Measurements from ENCODE around the gene ZDHHC1. TPM values are rescaled to one million over a fixed set of nuclear protein-coding genes. Genes with fewer than 3 reads are reported as not detected.

The ZDHHC1 gene
- total and polyA plus RNA-seq, 3 experiments from 2014 or later: 0.60 to 1.3 (median 1.3) TPM

- peaks cover 2 to 13% (median 12%) of the 10 kb centered on the region in 3 donors for H3K4me1 Mint-ChIP-seq
- no peak overlapping the region for H3K4me3 Mint-ChIP-seq
- Histone ChIP-seq H3K4me1 (ENCODE audit: insufficient read depth, low read length) (peaks cover 4% of the 10 kb centered on the region), H3K4me3 (ENCODE audit: low read length) (no peak overlapping the region), H3K9me3 (ENCODE audit: low read length) (no peaks in the 10 kb centered on the region), H3K27me3 (ENCODE audit: insufficient read depth, low read length, poor library complexity, severe bottlenecking) (no peaks in the 10 kb centered on the region), H3K27ac (ENCODE audit: low read depth, low read length) (no peak overlapping the region), H3K36me3 (ENCODE audit: insufficient read depth, low read length) (no peaks in the 10 kb centered on the region)
- ChIA-PET POLR2A (no interaction called here), CTCF (no interaction called here)
- no peak for DNase-seq
- peaks cover 16 to 27% of the 10 kb centered on the region in 2 donors for H3K27me3 Mint-ChIP-seq
- H3K27ac Mint-ChIP-seq: no peak overlapping the region
- H3K36me3 Mint-ChIP-seq: no peaks in the 10 kb centered on the region
- no peaks in the 10 kb centered on the region for H3K9me3 Mint-ChIP-seq
Observed at GRCh38 chr16:67411339-67411738, 4.9 kb downstream of the ZDHHC1 start.

- H3K9me3 Mint-ChIP-seq: no peaks in the 10 kb centered on the region
- POLR2A ChIA-PET: no interaction called here
Observed at GRCh38 chr16:67409631-67410030, 6.6 kb downstream of the ZDHHC1 start.

GRCh38 chr16:67407788-67408452, 8.4 kb downstream of the ZDHHC1 start:
- POLR2A ChIA-PET: no interaction called here
- Histone ChIP-seq H3K9me3 (ENCODE audit: low read length) (no peaks in the 10 kb centered on the region), H3K27me3 (ENCODE audit: insufficient read depth, low read length, poor library complexity, severe bottlenecking) (no peaks in the 10 kb centered on the region), H3K4me3 (ENCODE audit: low read length) (no peak overlapping the region), H3K27ac (ENCODE audit: low read depth, low read length) (no peak overlapping the region), H3K36me3 (ENCODE audit: insufficient read depth, low read length) (no peaks in the 10 kb centered on the region), H3K4me1 (ENCODE audit: insufficient read depth, low read length) (no peaks in the 10 kb centered on the region)
- no peaks in the 10 kb centered on the region for H3K4me1 Mint-ChIP-seq
- DNase-seq: no peak
- no peaks in the 10 kb centered on the region for H3K9me3 Mint-ChIP-seq
- peaks cover 10 to 18% of the 10 kb centered on the region in 2 donors for H3K27me3 Mint-ChIP-seq
- peak overlapping the region in 1 of 8 donors; percentile 1 for H3K27ac Mint-ChIP-seq
- no peaks in the 10 kb centered on the region for H3K36me3 Mint-ChIP-seq
- CTCF ChIA-PET: interaction anchor here (1.3 to 1.4 kb wide), 3 partner anchors 8 to 20 kb away, joined by 3 to 4 read pairs (median 3); no protein-coding TSS in a partner anchor
- no peak overlapping the region for H3K4me3 Mint-ChIP-seq

More at GRCh38 chr16:67409631-67410030, 6.6 kb downstream of the ZDHHC1 start:
- CTCF ChIA-PET: no interaction called here
- H3K27ac Mint-ChIP-seq: no peak overlapping the region
- peaks cover 0 to 8% (median 5%) of the 10 kb centered on the region in 3 donors for H3K4me1 Mint-ChIP-seq
- H3K4me3 ChIP-seq (ENCODE audit: low read length): no peak overlapping the region
- H3K9me3 ChIP-seq (ENCODE audit: low read length): no peaks in the 10 kb centered on the region
- no peaks in the 10 kb centered on the region for H3K27me3 ChIP-seq (ENCODE audit: insufficient read depth, low read length, poor library complexity, severe bottlenecking)
- no peak overlapping the region for H3K27ac ChIP-seq (ENCODE audit: low read depth, low read length)
- peaks cover 15 to 21% of the 10 kb centered on the region in 2 donors for H3K27me3 Mint-ChIP-seq
- H3K36me3 ChIP-seq (ENCODE audit: insufficient read depth, low read length): no peaks in the 10 kb centered on the region
- H3K36me3 Mint-ChIP-seq: no peaks in the 10 kb centered on the region
- H3K4me1 ChIP-seq (ENCODE audit: insufficient read depth, low read length): no peaks in the 10 kb centered on the region
- DNase-seq: no peak
- no peak overlapping the region for H3K4me3 Mint-ChIP-seq

GRCh38 chr16:67407176-67407787, 9.0 kb downstream of the ZDHHC1 start:
- no peaks in the 10 kb centered on the region for H3K4me1 ChIP-seq (ENCODE audit: insufficient read depth, low read length)
- H3K36me3 ChIP-seq (ENCODE audit: insufficient read depth, low read length): no peaks in the 10 kb centered on the region
- peaks cover 12 to 17% of the 10 kb centered on the region in 2 donors for H3K27me3 Mint-ChIP-seq
- POLR2A ChIA-PET: no interaction called here
- H3K9me3 ChIP-seq (ENCODE audit: low read length): no peaks in the 10 kb centered on the region
- H3K27ac Mint-ChIP-seq: no peak overlapping the region
- no peak overlapping the region for H3K4me3 Mint-ChIP-seq
- CTCF ChIA-PET: interaction anchor here (1.4 kb wide), 2 partner anchors 13 to 21 kb away, joined by 3 read pairs; no protein-coding TSS in a partner anchor
- no peaks in the 10 kb centered on the region for H3K9me3 Mint-ChIP-seq
- no peaks in the 10 kb centered on the region for H3K4me1 Mint-ChIP-seq
- no peak for DNase-seq
- H3K36me3 Mint-ChIP-seq: no peaks in the 10 kb centered on the region
- no peak overlapping the region for H3K4me3 ChIP-seq (ENCODE audit: low read length)
- no peaks in the 10 kb centered on the region for H3K27me3 ChIP-seq (ENCODE audit: insufficient read depth, low read length, poor library complexity, severe bottlenecking)
- H3K27ac ChIP-seq (ENCODE audit: low read depth, low read length): no peak overlapping the region

GRCh38 chr16:67406111-67406971, 9.9 kb downstream of the ZDHHC1 start:
- Histone ChIP-seq H3K27ac (ENCODE audit: low read depth, low read length) (no peak overlapping the region), H3K36me3 (ENCODE audit: insufficient read depth, low read length) (no peaks in the 10 kb centered on the region), H3K27me3 (ENCODE audit: insufficient read depth, low read length, poor library complexity, severe bottlenecking) (no peaks in the 10 kb centered on the region), H3K4me3 (ENCODE audit: low read length) (no peak overlapping the region), H3K4me1 (ENCODE audit: insufficient read depth, low read length) (no peaks in the 10 kb centered on the region), H3K9me3 (ENCODE audit: low read length) (no peaks in the 10 kb centered on the region)
- Mint-ChIP-seq H3K27me3 (peaks cover 14 to 22% of the 10 kb centered on the region in 2 donors), H3K9me3 (no peaks in the 10 kb centered on the region), H3K4me1 (no peaks in the 10 kb centered on the region), H3K36me3 (no peaks in the 10 kb centered on the region), H3K4me3 (no peak overlapping the region), H3K27ac (peak overlapping the region in 1 of 8 donors; percentile 76)
- DNase-seq: no peak
- ChIA-PET POLR2A (no interaction called here), CTCF (no interaction called here)

GRCh38 chr16:67405336-67405735, 10.9 kb downstream of the ZDHHC1 start:
- Mint-ChIP-seq H3K4me1 (no peaks in the 10 kb centered on the region), H3K9me3 (no peaks in the 10 kb centered on the region), H3K36me3 (no peaks in the 10 kb centered on the region), H3K4me3 (no peak overlapping the region), H3K27ac (no peak overlapping the region), H3K27me3 (peaks cover 12 to 21% of the 10 kb centered on the region in 2 donors)
- Histone ChIP-seq H3K27ac (ENCODE audit: low read depth, low read length) (no peak overlapping the region), H3K9me3 (ENCODE audit: low read length) (no peaks in the 10 kb centered on the region), H3K4me3 (ENCODE audit: low read length) (no peak overlapping the region), H3K4me1 (ENCODE audit: insufficient read depth, low read length) (no peaks in the 10 kb centered on the region), H3K36me3 (ENCODE audit: insufficient read depth, low read length) (no peaks in the 10 kb centered on the region), H3K27me3 (ENCODE audit: insufficient read depth, low read length, poor library complexity, severe bottlenecking) (no peaks in the 10 kb centered on the region)
- POLR2A ChIA-PET: no interaction called here
- DNase-seq: no peak
- CTCF ChIA-PET: no interaction called here

- H3K9me3 ChIP-seq (ENCODE audit: low read length): no peaks in the 10 kb centered on the region
- CTCF ChIA-PET: no interaction called here
- Mint-ChIP-seq H3K36me3 (no peaks in the 10 kb centered on the region), H3K27me3 (peaks cover 12 to 21% of the 10 kb centered on the region in 2 donors), H3K4me1 (no peaks in the 10 kb centered on the region), H3K27ac (peak overlapping the region in 1 of 8 donors; percentile 74), H3K4me3 (no peak overlapping the region), H3K9me3 (no peaks in the 10 kb centered on the region)
- POLR2A ChIA-PET: no interaction called here
- H3K4me1 ChIP-seq (ENCODE audit: insufficient read depth, low read length): no peaks in the 10 kb centered on the region
- no peak overlapping the region for H3K27ac ChIP-seq (ENCODE audit: low read depth, low read length)
- no peak for DNase-seq
- H3K4me3 ChIP-seq (ENCODE audit: low read length): no peak overlapping the region
- H3K36me3 ChIP-seq (ENCODE audit: insufficient read depth, low read length): no peaks in the 10 kb centered on the region
- H3K27me3 ChIP-seq (ENCODE audit: insufficient read depth, low read length, poor library complexity, severe bottlenecking): no peaks in the 10 kb centered on the region
Observed at GRCh38 chr16:67404740-67405226, 11.5 kb downstream of the ZDHHC1 start.
